Keratinocyte (primary cell): ENCODE data around the gene ARMH3.

ENCODE experiments used
- EZH2 ChIP-seq: IDR thresholded peaks from one replicate; pipeline ENCODE4 v1.6.1; 2012; ENCODE audit warnings: inconsistent platforms, mild to moderate bottlenecking, low read length, moderate library complexity
- TF ChIP-seq, protein P1 (sequence below), 3 experiments: IDR thresholded peaks in 1 of 3; conservative IDR thresholded peaks in 1 of 3; optimal IDR thresholded peaks in 1 of 3; 2 replicates in 2 of 3; 3 replicates in 1 of 3; pipeline versions ENCODE3 to v1.5.1; 2011; ENCODE audit warnings: low read length in 3 of 3, mild to moderate bottlenecking in 3 of 3, moderate library complexity in 2 of 3, control low read depth in 1 of 3, inconsistent platforms in 1 of 3; ENCODE audit not compliant: insufficient read depth in 2 of 3; ENCODE audit errors: extremely low read depth in 1 of 3

DNA sequence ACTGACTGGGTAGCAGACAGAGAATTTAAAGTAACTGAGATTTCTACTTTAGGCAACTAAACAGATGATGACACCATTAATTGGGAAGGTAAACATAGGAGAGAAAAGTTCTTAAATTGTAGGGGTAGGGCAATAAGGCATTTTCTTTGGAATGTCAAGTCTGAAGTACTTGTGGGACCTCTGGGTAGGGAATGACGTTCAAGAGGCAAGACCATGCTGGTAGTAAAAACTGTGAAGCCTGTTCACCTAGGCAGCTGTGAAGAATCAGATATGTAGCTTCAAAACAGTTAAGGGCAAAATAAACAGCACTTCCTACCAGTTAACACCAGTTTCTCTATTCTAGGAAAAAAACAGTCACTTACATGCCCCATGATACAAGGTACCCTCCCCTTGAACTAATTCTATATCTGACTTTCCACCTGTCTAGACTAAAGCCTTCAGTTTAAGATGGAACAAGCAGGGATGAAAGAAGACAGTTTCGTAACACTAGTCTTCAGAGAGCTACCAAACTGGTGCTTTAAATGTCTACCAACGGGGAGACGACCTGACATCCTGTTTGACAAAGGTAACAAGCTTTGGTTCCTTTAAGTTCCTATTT, 149.3 kb downstream of the ARMH3 start:
- TF ChIP-seq, protein P1, sequence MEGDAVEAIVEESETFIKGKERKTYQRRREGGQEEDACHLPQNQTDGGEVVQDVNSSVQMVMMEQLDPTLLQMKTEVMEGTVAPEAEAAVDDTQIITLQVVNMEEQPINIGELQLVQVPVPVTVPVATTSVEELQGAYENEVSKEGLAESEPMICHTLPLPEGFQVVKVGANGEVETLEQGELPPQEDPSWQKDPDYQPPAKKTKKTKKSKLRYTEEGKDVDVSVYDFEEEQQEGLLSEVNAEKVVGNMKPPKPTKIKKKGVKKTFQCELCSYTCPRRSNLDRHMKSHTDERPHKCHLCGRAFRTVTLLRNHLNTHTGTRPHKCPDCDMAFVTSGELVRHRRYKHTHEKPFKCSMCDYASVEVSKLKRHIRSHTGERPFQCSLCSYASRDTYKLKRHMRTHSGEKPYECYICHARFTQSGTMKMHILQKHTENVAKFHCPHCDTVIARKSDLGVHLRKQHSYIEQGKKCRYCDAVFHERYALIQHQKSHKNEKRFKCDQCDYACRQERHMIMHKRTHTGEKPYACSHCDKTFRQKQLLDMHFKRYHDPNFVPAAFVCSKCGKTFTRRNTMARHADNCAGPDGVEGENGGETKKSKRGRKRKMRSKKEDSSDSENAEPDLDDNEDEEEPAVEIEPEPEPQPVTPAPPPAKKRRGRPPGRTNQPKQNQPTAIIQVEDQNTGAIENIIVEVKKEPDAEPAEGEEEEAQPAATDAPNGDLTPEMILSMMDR (optimal IDR thresholded peaks at IDR 0.05 in 1 of 3, IDR thresholded peaks at IDR 0.05 in 1 of 3, conservative IDR thresholded peaks at IDR 0.05 in 1 of 3; ENCODE audit: extremely low read depth in 1 of 3, insufficient read depth in 2 of 3, low read length in 3 of 3): no peak
- TF ChIP-seq EZH2: no peak
